ENCODE measurements around the gene DAP. TPM values are rescaled to one million over a fixed set of nuclear protein-coding genes. Genes with fewer than 3 reads are reported as not detected.

The DAP gene
- total RNA-seq, 4 donors from 2014 or later = 33.6 to 71.4 (median 47.9) TPM

DNA sequence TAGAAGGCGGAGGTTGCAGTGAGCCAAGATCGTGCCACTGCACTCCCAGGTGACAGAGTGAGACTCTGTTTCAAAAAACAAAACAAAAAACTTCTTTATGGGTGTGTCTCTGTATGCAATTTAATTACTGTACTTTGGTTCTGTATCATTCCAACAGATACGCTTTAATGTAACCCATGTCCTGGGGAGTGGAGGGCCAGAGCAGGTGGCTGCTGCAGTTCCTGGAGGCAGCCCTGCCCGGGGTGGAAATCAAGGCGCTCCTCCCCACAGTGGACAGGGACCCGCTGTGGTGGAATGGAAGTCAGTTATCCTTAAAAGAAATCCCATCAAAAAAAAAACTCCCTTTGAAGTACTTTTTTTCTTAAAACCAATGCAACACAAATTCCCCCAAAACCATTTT, 1.9 kb downstream of the DAP start:
- 51 to 64% methylated on average over 6 of the region's 6 CpGs for WGBS, 2 donors (ENCODE audit: low coverage in 1 of 2)

DNA sequence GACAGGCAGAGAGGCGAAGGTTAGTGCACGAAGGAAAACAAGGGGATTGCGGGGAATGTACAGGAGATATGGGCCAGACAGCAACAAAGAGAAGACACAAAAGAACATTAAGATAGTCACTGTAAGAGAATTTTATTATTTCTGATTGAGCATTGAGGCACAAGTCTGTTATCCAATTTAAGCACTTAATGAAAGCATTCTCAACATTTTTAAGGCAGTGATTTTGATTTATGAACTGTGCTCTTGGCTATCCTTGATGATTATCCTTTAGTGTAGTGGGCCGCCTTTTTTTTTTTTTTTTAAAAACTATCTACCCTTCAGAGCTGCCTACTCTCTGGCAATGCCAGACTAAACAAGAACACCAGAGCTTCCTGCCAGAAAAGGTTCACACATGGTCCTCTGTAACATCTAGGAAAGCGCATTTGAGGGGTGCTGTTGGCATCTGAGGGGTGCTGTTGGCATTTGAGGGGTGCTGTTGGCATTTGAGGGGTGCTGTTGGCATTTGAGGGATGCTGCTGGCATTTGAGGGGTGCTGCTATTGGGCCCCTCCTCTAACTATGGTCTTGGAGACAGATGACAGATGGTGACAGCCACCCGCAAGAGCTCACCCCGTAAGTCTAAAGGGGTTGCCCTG, 3.0 kb downstream of the DAP start:
- H3K27me3 ChIP-seq = no peaks in the 10 kb centered on the region
- no peak overlapping the region for H3K4me3 ChIP-seq
- intact Hi-C loops (cut with DNase I; ENCODE audit: low total_unique reads) = no loop called here
- WGBS, 2 donors (ENCODE audit: low coverage in 1 of 2) = 95 to 100% methylated on average over 4 to 7 of the region's 7 CpGs
- in situ Hi-C loops (cut with MboI; ENCODE audit: low pct_ligation_motif_present in 1 of 4, low pct_unique_long_range_greater_than_20kb in 1 of 4, low sequenced_read_pairs in 3 of 4) = no loop called here
- H3K36me3 ChIP-seq = no peaks in the 10 kb centered on the region
- H3K9me3 ChIP-seq = no peaks in the 10 kb centered on the region
- peaks cover 4 to 44% (median 32%) of the 10 kb centered on the region in 4 donors for H3K4me1 ChIP-seq
- TF ChIP-seq POLR2AphosphoS5 (IDR thresholded peaks at IDR 0.05) = no peak
- TF ChIP-seq EP300 (IDR thresholded peaks at IDR 0.05; ENCODE audit: low read depth) = no peak
- no peak for TF ChIP-seq POLR2A (IDR thresholded peaks at IDR 0.05)
- TF ChIP-seq CTCF (IDR thresholded peaks at IDR 0.05) = no peak
- no peak for DNase-seq
- H3K27ac ChIP-seq = peak overlapping the region in 3 of 4 donors; percentile 98 to 100 (median 99)

More for the DNA sequence above, 1.9 kb downstream of the DAP start:
- H3K4me3 ChIP-seq = peak overlapping the region in 1 of 4 donors; percentile 89
- H3K4me1 ChIP-seq = peaks cover 4 to 45% (median 32%) of the 10 kb centered on the region in 4 donors
- no peaks in the 10 kb centered on the region for H3K9me3 ChIP-seq
- peak overlapping the region; percentile 96 to 100 (median 98) for H3K27ac ChIP-seq
- DNase-seq = peak; percentile 65
- intact Hi-C loops (cut with DNase I; ENCODE audit: low total_unique reads) = no loop called here
- in situ Hi-C loops (cut with MboI; ENCODE audit: low pct_ligation_motif_present in 1 of 4, low pct_unique_long_range_greater_than_20kb in 1 of 4, low sequenced_read_pairs in 3 of 4) = no loop called here
- no peaks in the 10 kb centered on the region for H3K27me3 ChIP-seq
- H3K36me3 ChIP-seq = no peaks in the 10 kb centered on the region
- TF ChIP-seq POLR2AphosphoS5 (IDR thresholded peaks at IDR 0.05) (peak in 2 of 3 donors; percentile 46 to 54), EP300 (IDR thresholded peaks at IDR 0.05; ENCODE audit: low read depth) (no peak), CTCF (IDR thresholded peaks at IDR 0.05) (no peak), POLR2A (IDR thresholded peaks at IDR 0.05) (peak; percentile 57)

DNA sequence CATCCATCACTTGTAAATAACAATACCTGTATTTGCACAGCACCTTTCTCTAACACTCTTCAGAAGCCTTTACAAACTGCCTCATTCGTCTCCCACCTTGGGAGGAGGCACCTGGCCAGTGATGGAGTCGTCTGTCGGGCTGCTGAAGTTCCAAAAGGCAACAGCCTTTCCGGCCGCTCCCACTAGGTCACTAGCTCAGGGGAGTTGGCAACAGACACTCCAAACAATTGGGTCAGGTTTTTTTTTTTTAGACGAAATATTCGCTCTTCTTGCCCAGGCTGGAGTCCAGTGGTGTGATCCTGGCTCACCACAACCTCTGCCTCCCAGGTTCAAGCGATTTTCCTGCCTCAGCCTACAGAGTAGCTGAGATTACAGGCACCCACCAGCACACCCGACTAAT, 4.0 kb downstream of the DAP start:
- no peak for DNase-seq
- intact Hi-C loops (cut with DNase I; ENCODE audit: low total_unique reads) = no loop called here
- Histone ChIP-seq H3K27me3 (no peaks in the 10 kb centered on the region), H3K27ac (peak overlapping the region in 1 of 4 donors; percentile 12), H3K4me1 (peaks cover 4 to 42% (median 29%) of the 10 kb centered on the region in 4 donors), H3K9me3 (no peaks in the 10 kb centered on the region), H3K4me3 (no peak overlapping the region), H3K36me3 (no peaks in the 10 kb centered on the region)
- 83 to 90% methylated on average over 1 to 9 of the region's 9 CpGs for WGBS, 2 donors (ENCODE audit: low coverage in 1 of 2)
- no peak for TF ChIP-seq EP300 (IDR thresholded peaks at IDR 0.05; ENCODE audit: low read depth)
- TF ChIP-seq POLR2AphosphoS5 (IDR thresholded peaks at IDR 0.05) = no peak
- no peak for TF ChIP-seq POLR2A (IDR thresholded peaks at IDR 0.05)
- no peak for TF ChIP-seq CTCF (IDR thresholded peaks at IDR 0.05)
- in situ Hi-C loops (cut with MboI; ENCODE audit: low pct_ligation_motif_present in 1 of 4, low pct_unique_long_range_greater_than_20kb in 1 of 4, low sequenced_read_pairs in 3 of 4) = no loop called here

DNA sequence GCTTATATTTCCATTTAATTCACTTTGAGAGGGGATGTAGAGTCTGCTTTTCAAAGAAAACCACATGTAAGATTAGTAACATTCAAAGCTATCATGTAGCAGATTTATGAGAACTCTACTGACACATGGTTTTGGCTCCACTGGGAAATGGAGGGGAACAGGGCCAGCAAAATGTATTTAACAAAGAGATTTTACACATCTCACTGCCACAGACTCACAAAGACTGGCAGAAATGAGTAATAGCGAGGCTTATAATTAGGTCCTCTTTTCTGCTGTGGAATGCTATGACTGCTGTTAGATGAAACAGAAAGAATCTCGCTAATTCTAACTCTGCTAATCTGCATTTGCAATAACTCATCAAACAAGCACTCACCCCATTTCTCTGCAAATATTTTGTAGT, 4.5 kb downstream of the DAP start:
- H3K9me3 ChIP-seq = no peaks in the 10 kb centered on the region
- intact Hi-C loops (cut with DNase I; ENCODE audit: low total_unique reads) (no loop called here), in situ Hi-C loops (cut with MboI; ENCODE audit: low pct_ligation_motif_present in 1 of 4, low pct_unique_long_range_greater_than_20kb in 1 of 4, low sequenced_read_pairs in 3 of 4) (no loop called here)
- peak overlapping the region in 1 of 4 donors; percentile 12 for H3K27ac ChIP-seq
- TF ChIP-seq POLR2AphosphoS5 (IDR thresholded peaks at IDR 0.05) (no peak), EP300 (IDR thresholded peaks at IDR 0.05; ENCODE audit: low read depth) (no peak), POLR2A (IDR thresholded peaks at IDR 0.05) (no peak), CTCF (IDR thresholded peaks at IDR 0.05) (no peak)
- WGBS, 2 donors (ENCODE audit: low coverage in 1 of 2) = 77 to 100% methylated on average over 1 to 2 of the region's 2 CpGs
- H3K27me3 ChIP-seq = no peaks in the 10 kb centered on the region
- no peaks in the 10 kb centered on the region for H3K36me3 ChIP-seq
- H3K4me1 ChIP-seq = peaks cover 4 to 39% (median 24%) of the 10 kb centered on the region in 4 donors
- no peak overlapping the region for H3K4me3 ChIP-seq
- no peak for DNase-seq

All from transverse colon (tissue), 4 donors.